Subcutaneous adipose tissue (tissue), 4 donors: Measurements from ENCODE around the gene CLVS2. TPM values are rescaled to one million over a fixed set of nuclear protein-coding genes. Genes with fewer than 3 reads are reported as not detected.

ENCODE experiments used
- total RNA-seq, 4 donors: library from RNA; depleted of rRNA; stranded (reverse); fragments of >200 nt; gene quantifications; one replicate each; pipeline ENCODE4 v1.1.0, GENCODE V29; 2016
- TF ChIP-seq, protein P1 (sequence below): fragments of 450-650 bp; IDR thresholded peaks from one replicate; pipeline ENCODE4 v1.5.1; 2016; ENCODE audit warnings: low read depth, mild to moderate bottlenecking, control low read depth, antibody characterized with exemption, moderate library complexity

CLVS2 gene
- total RNA-seq, 4 donors from 2014 or later, result not detected

- TF ChIP-seq, protein P1, sequence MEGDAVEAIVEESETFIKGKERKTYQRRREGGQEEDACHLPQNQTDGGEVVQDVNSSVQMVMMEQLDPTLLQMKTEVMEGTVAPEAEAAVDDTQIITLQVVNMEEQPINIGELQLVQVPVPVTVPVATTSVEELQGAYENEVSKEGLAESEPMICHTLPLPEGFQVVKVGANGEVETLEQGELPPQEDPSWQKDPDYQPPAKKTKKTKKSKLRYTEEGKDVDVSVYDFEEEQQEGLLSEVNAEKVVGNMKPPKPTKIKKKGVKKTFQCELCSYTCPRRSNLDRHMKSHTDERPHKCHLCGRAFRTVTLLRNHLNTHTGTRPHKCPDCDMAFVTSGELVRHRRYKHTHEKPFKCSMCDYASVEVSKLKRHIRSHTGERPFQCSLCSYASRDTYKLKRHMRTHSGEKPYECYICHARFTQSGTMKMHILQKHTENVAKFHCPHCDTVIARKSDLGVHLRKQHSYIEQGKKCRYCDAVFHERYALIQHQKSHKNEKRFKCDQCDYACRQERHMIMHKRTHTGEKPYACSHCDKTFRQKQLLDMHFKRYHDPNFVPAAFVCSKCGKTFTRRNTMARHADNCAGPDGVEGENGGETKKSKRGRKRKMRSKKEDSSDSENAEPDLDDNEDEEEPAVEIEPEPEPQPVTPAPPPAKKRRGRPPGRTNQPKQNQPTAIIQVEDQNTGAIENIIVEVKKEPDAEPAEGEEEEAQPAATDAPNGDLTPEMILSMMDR, result no peak
Measured at GRCh38 chr6:123089226-123089625, 93.2 kb downstream of the CLVS2 start.

- TF ChIP-seq, protein P1, result no peak
Measured at GRCh38 chr6:123091091-123091895, 95.3 kb downstream of the CLVS2 start.

GRCh38 chr6:123091896-123092271, 95.8 kb downstream of the CLVS2 start:
- TF ChIP-seq, protein P1, result no peak

DNA sequence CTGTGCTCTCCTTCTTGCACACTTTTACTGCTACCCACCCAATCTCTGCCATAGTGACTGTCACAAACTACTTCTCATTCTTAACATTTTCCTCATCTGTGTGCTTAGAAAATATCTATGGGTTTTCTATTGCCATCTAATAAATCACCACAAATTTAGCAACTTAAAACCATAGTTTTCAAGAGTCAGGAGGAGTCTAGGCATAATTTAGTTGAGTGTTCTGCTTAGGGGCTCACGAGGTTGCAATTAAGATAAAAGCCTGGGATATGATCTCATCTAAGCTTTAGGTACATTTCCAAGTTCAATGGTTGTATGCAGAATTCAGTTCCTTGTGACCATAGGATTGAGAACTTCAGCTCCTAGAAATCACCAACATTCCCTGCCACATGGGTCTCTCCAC, 98.8 kb downstream of the CLVS2 start:
- TF ChIP-seq, protein P1, result no peak

DNA sequence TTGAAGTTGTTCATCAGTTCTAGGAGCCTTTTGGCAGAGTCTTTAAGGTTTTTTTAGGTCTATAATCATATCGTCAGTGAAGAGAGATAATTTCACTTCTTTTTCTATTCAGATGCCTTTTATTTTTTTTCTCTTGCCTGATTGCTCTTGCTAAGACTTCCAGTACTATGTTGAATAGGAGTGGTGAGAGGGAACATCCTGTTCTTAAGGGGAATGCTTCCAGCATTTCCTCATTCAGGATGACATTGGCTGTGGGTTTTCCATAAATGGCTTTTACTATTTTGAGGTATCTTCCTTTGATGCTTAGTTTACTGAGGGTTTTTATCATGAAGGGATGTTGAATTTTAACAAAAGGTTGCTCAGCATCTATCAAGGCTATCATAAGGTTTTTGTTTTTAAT, 109.5 kb downstream of the CLVS2 start:
- TF ChIP-seq, protein P1, result no peak

DNA sequence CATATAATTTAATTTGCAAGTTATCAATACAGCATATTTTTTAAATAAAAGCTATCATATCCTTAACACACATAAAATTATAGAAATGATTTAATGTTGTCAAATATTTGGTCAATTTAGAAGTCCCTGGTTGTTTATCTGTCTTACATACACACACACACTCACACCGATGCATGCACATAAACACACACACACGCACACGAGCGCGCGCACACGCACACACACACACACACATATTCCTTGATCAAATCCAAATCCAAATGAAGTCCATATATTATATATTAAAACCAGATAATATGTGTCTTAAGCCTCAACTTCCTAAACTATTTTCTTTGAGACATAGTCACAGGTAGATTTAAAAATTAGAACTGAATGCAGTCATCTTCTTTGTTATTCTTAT, 120.3 kb downstream of the CLVS2 start:
- TF ChIP-seq, protein P1, result no peak

DNA sequence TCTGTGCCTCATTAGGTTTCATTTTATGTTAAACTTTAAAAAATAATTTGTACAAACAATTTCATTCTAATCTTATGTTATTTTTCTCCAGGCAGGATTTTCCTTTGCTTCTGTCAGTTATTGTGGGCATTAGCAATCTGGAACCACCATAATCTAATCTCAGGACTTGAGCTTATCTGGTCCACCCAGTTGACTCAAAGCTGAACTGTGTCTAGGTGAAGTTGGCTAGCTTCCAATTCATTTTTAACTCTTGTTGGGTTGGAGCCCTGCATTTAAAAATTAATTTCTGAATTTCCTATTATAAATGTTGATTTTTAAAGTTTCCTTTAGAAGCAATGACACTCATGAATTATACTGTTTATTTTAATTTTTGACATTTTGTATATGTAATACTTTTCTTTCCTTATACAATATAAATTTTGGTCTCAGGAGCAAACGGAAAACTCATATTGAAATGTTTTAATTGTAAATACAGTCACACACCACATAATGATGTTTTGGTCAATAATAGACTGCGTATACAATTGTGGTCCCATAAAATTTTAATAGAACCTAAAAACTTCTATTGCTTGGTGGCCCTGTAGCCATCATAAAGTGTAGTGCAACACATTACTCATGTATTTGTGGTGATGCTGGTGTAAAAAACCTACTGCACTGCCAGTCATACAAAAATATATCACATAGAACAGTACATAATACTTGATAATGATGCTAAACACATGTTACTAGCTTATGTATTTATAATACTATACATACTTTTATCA, 121.3 kb downstream of the CLVS2 start:
- TF ChIP-seq, protein P1, result no peak
